IMR-90 (cell line): ENCODE results near the gene HOXD12. TPM values are rescaled to one million over a fixed set of nuclear protein-coding genes. Genes with fewer than 3 reads are reported as not detected.

Experiments used
- ATAC-seq: fragments of 200-7000 bp; cut with Tn5 transposase; 2 replicates; pipeline ENCODE4 v1.9.1; 2020; ENCODE audit warnings: low read depth, mild to moderate bottlenecking, moderate library complexity
- BruUV-seq: library from RNA; stranded (reverse); fragments of 400-500 nt; replicated peaks from 2 replicates; lab custom pipeline; 2021; lab: Mats Ljungman, UMichigan
- CTCF ChIA-PET: fragments of 300-600 bp; formaldehyde crosslinking; extraction: SDS; loops from one replicate; lab custom pipeline; 2021; ENCODE audit warnings: antibody characterized with exemption; lab: Yijun Ruan, JAX
- POLR2A ChIA-PET: fragments of 300-600 bp; sonication (Branson Sonifier 250); formaldehyde crosslinking; loops from one replicate; lab custom pipeline; 2022; ENCODE audit warnings: antibody characterized with exemption; ENCODE audit not compliant: unreplicated experiment; lab: Charles Lee
- DNase-seq: peaks from one replicate; pipeline ENCODE4 v3.0.0; 2013
- H2AFZ ChIP-seq: replicated peaks from 2 replicates; pipeline ENCODE3; 2013; ENCODE audit warnings: low read length, mild to moderate bottlenecking; ENCODE audit not compliant: poor library complexity
- H2AK5ac ChIP-seq: 2 replicates; pipeline ENCODE4 v1.6.1; 2013; ENCODE audit warnings: low read depth, low read length, inconsistent platforms
- H2AK9ac ChIP-seq: replicated peaks from 2 replicates; pipeline ENCODE3; 2013; ENCODE audit warnings: mild to moderate bottlenecking, low read depth, low read length, moderate library complexity; ENCODE audit not compliant: poor library complexity
- H2BK120ac ChIP-seq: 2 replicates; pipeline ENCODE4 v1.6.1; 2013; ENCODE audit warnings: low read depth, low read length, inconsistent platforms
- H2BK15ac ChIP-seq: 3 replicates; pipeline ENCODE4 v1.6.1; 2013; ENCODE audit warnings: low read depth, low read length, inconsistent platforms
- H2BK20ac ChIP-seq: 2 replicates; pipeline ENCODE4 v1.6.1; 2013; ENCODE audit warnings: low read depth, mild to moderate bottlenecking, inconsistent platforms, low read length, moderate library complexity
- H2BK5ac ChIP-seq: 2 replicates; pipeline ENCODE4 v1.6.1; 2013; ENCODE audit warnings: mild to moderate bottlenecking, low read depth, low read length, inconsistent platforms; ENCODE audit not compliant: poor library complexity, severe bottlenecking
- H3K14ac ChIP-seq: replicated peaks from 2 replicates; pipeline ENCODE4 v1.6.1; 2013; ENCODE audit warnings: low read depth, low read length, inconsistent platforms
- H3K18ac ChIP-seq: 2 replicates; pipeline ENCODE4 v1.6.1; 2013; ENCODE audit warnings: low read depth, low read length, control low read depth
- H3K23ac ChIP-seq: 2 replicates; pipeline ENCODE4 v1.6.1; 2013; ENCODE audit warnings: low read depth, low read length, inconsistent platforms
- H3K27ac ChIP-seq: 2 replicates; pipeline ENCODE4 v1.5.1; 2013; ENCODE audit warnings: mild to moderate bottlenecking, control low read depth, low read length; ENCODE audit not compliant: insufficient read depth
- H3K27me3 ChIP-seq: 2 replicates; pipeline ENCODE4 v1.6.1; 2013; ENCODE audit warnings: low read length; ENCODE audit not compliant: control insufficient read depth, insufficient read depth
- H3K36me3 ChIP-seq: 2 replicates; pipeline ENCODE4 v1.6.1; 2013; ENCODE audit warnings: low read length, mixed read lengths; ENCODE audit not compliant: control insufficient read depth, insufficient read depth
- H3K4ac ChIP-seq: 2 replicates; pipeline ENCODE4 v1.6.1; 2013; ENCODE audit warnings: low read depth, low read length, inconsistent platforms
- H3K4me1 ChIP-seq: 2 replicates; pipeline ENCODE4 v1.6.1; 2013; ENCODE audit warnings: low read length, mixed read lengths; ENCODE audit not compliant: control insufficient read depth, insufficient read depth
- H3K4me2 ChIP-seq: 2 replicates; pipeline ENCODE4 v1.6.1; 2013; ENCODE audit warnings: low read depth, mild to moderate bottlenecking, control low read depth, low read length, moderate library complexity
- H3K4me3 ChIP-seq: 2 replicates; pipeline ENCODE4 v1.5.1; 2013; ENCODE audit warnings: low read depth, mild to moderate bottlenecking, control low read depth, low read length, moderate library complexity; ENCODE audit not compliant: insufficient read depth
- H3K56ac ChIP-seq: 2 replicates; pipeline ENCODE4 v1.6.1; 2013; ENCODE audit warnings: low read length, inconsistent platforms; ENCODE audit not compliant: insufficient read depth; ENCODE audit errors: extremely low read depth
- H3K79me1 ChIP-seq, 2 experiments: 2 replicates each; pipeline ENCODE4 v1.6.1; 2013; ENCODE audit warnings: low read length in 2 of 2, inconsistent platforms in 1 of 2, low read depth in 1 of 2
- H3K9ac ChIP-seq: 2 replicates; pipeline ENCODE4 v1.6.1; 2013; ENCODE audit warnings: low read depth, low read length, control low read depth
- H3K9me1 ChIP-seq: 2 replicates; pipeline ENCODE4 v1.6.1; 2013; ENCODE audit warnings: low read length, inconsistent platforms; ENCODE audit not compliant: insufficient read depth
- H3K9me3 ChIP-seq: 2 replicates; pipeline ENCODE4 v1.6.1; 2013; ENCODE audit warnings: low read length; ENCODE audit not compliant: control insufficient read depth, insufficient read depth
- H4K20me1 ChIP-seq: 2 replicates; pipeline ENCODE4 v1.6.1; 2013; ENCODE audit warnings: low read length, inconsistent platforms; ENCODE audit not compliant: insufficient read depth
- H4K5ac ChIP-seq: 2 replicates; pipeline ENCODE4 v1.6.1; 2013; ENCODE audit warnings: mild to moderate bottlenecking, low read depth, low read length, control low read depth
- H4K8ac ChIP-seq, 2 experiments: 2 replicates each; pipeline ENCODE4 v1.6.1; 2013; ENCODE audit warnings: low read depth in 2 of 2, low read length in 2 of 2, control low read depth in 1 of 2, inconsistent platforms in 1 of 2
- H4K91ac ChIP-seq: 2 replicates; pipeline ENCODE4 v1.6.1; 2013; ENCODE audit warnings: low read depth, low read length, inconsistent platforms; ENCODE audit not compliant: insufficient read depth
- CEBPB ChIP-seq: IDR thresholded peaks from 2 replicates; pipeline ENCODE4 v1.6.1; 2012; ENCODE audit warnings: low read depth, low read length, improper control_type of control experiment
- FOS ChIP-seq: fragments of 150-350 bp; IDR thresholded peaks from 2 replicates; pipeline ENCODE4 v1.6.1; 2016; ENCODE audit warnings: low read depth, low read length
- WGBS, 2 experiments: methylation state at CpG; one replicate each; pipeline versions ENCODE4 v1.1.5 to v1.1.7; 2013; ENCODE audit warnings: missing lambda C conversion rate in 2 of 2; ENCODE audit not compliant: insufficient read length in 1 of 2; ENCODE audit errors: extremely low coverage in 2 of 2; 5-methylcytosine and 5-hydroxymethylcytosine counted together
- dilution Hi-C: fragments of 300-500 bp; cut with HindIII; formaldehyde crosslinking; loops from one replicate; pipeline ENCODE4 v1.14.3; 2018; ENCODE audit warnings: low sequenced_read_pairs; ENCODE audit not compliant: unreplicated experiment
- in situ Hi-C: fragments of 300-500 bp; cut with MboI; formaldehyde crosslinking; loops from 3 replicates; pipeline ENCODE4 v1.14.3; 2019; ENCODE audit warnings: low sequenced_read_pairs, inconsistent platforms, mixed read lengths
- intact Hi-C: fragments of 100-400 bp; cut with micrococcal nuclease; formaldehyde crosslinking; loops from 2 replicates; pipeline ENCODE4 v1.10.0; 2022
- polyA plus RNA-seq, 3 experiments: library from polyadenylated mRNA; depleted of rRNA; stranded (reverse); fragments of >200 nt; gene quantifications; 2 replicates each; pipeline ENCODE4 v1.2.3, GENCODE V29; 2012; ENCODE audit warnings: low replicate concordance in 1 of 3
- total RNA-seq: library from RNA; depleted of rRNA; stranded (reverse); fragments of >200 nt; gene quantifications from 2 replicates; pipeline ENCODE4 v1.2.3, GENCODE V29; 2012

HOXD12 gene
- total and polyA plus RNA-seq, 2 of the 4 experiments (the other 2 are of a cell fraction): not detected

GRCh38 chr2:176142281-176142680 lies 42.7 kb downstream of the HOXD12 start:
- Histone ChIP-seq H3K9ac (no peak overlapping the region), H2BK120ac (no peak overlapping the region), H2AFZ (no peak overlapping the region), H3K23ac (no peak overlapping the region), H2BK5ac (no peak overlapping the region), H4K8ac (no peak overlapping the region), H3K36me3 (no peaks in the 10 kb centered on the region), H2BK20ac (no peak overlapping the region), H4K91ac (no peak overlapping the region), H3K4ac (no peak overlapping the region), H2AK9ac (no peak overlapping the region), H3K4me3 (no peak overlapping the region), H3K27ac (no peak overlapping the region), H3K79me1 (no peaks in the 10 kb centered on the region), H3K14ac (no peak overlapping the region), H3K56ac (no peak overlapping the region), H4K20me1 (no peaks in the 10 kb centered on the region), H3K4me2 (no peak overlapping the region), H3K9me1 (no peaks in the 10 kb centered on the region), H3K9me3 (peaks cover 2% of the 10 kb centered on the region), H4K5ac (no peak overlapping the region), H3K27me3 (peaks cover 67% of the 10 kb centered on the region), H2AK5ac (no peak overlapping the region), H3K4me1 (no peaks in the 10 kb centered on the region), H2BK15ac (no peak overlapping the region), H3K18ac (no peak overlapping the region)
- dilution Hi-C loops: no loop called here
- ChIA-PET POLR2A (no interaction called here), CTCF (no interaction called here)
- BruUV-seq: no TSS peak
- no peak for DNase-seq
- in situ Hi-C loops: loop anchor here (5.0 kb wide), 1 partner anchor 410 kb away; no protein-coding TSS in a partner anchor
- ATAC-seq: no peak
- no CpG with 5 or more reads among the region's 2 CpGs for WGBS, 2 experiments
- TF ChIP-seq CEBPB (no peak), FOS (no peak)
- intact Hi-C loops: no loop called here
